Pons (tissue), 1 donor: Measurements from ENCODE around the gene E2F1.

ENCODE experiments used
- DNase-seq: peaks from one replicate; pipeline ENCODE4 v3.0.0-alpha.2; 2016; ENCODE audit warnings: low spot score

Gene E2F1

DNA sequence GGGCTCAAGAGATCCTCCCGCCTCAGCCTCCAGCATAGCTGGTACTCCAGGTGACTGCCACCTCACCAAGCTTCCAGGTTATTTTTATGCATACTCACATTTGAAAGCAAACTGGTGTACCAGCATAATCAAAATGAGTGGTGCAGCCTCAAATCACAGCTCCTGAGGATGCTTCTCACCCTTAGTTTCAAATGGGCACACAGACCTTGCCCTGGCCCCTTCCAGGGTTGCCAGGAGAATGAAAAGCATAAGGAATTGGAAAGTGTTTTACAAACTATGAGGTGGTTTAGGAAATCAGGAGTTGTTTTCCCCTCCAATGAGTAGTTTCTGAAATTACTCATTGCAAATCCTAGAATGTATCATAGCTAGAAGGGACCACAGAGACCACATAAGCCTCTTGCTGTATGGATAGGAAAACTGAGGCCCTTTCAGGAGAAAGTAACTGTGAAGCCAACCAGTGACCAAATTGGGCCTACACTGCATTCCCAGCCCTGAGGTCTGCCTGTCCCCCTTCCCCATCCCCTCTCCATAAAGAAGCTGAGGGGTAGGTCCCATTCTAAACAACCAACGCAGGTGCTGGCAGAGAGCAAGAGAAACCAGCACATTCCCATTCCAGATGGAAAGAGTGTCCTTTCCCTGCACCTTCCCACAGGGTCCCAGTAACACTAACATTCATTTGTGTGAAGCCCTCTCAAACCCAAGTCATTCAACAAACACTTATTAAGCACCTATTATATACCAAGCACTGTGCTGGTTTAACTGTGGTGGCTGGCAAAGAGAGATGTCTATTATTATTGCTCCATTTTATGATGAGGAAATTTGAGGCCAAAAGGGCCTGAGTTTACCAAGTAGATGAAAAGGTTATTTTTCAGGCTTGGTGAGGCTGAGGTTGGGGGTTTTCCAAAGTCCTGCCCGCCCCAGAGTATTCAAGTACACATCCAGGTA lies 2.1 kb upstream of the E2F1 start:
- DNase-seq = no peak

DNA sequence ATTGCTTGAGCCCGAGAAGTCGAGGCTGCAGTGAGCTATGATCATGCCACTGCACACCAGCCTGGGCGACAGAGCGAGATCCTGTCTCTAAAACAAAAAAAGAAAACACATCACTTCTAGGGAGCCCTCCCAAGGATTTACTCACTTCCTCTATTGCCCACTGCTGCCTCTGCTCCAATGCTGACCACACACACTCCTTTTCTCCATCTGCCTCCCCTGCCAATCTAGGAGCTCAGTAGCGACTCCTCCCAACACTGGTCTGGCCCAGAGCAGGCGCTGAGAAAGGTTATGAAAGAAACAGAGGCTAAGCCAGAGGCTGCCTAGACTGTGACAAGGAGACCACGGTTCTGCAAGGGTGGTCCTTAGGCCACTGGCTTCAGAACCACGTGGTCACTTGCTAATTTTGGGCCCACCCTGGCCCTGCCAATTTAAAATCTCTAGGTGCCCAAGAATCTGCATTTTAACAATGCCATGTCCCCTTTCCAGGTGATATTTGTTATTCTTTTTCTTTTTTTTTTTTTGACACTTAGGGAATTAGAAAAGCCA lies 1.3 kb upstream of the E2F1 start:
- no peak for DNase-seq

DNA sequence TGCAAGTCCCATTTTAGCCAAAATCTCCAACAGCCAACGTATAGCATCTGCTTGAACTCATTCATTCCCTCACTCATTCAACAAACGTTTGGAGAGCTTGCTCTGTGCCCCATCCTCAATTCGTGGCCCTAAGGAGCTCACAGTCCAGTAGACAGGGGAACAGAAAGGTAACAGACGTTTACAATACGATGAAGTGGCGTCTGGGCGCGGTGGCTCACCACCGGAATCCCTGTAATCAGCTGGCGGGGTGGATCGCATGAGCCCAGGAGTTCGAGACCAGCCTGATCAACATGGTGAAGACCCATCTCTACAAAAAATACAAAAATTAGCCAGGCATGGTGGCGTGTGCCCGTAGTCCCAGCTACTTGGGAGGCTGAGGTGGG lies 790 bp upstream of the E2F1 start:
- no peak for DNase-seq

DNA sequence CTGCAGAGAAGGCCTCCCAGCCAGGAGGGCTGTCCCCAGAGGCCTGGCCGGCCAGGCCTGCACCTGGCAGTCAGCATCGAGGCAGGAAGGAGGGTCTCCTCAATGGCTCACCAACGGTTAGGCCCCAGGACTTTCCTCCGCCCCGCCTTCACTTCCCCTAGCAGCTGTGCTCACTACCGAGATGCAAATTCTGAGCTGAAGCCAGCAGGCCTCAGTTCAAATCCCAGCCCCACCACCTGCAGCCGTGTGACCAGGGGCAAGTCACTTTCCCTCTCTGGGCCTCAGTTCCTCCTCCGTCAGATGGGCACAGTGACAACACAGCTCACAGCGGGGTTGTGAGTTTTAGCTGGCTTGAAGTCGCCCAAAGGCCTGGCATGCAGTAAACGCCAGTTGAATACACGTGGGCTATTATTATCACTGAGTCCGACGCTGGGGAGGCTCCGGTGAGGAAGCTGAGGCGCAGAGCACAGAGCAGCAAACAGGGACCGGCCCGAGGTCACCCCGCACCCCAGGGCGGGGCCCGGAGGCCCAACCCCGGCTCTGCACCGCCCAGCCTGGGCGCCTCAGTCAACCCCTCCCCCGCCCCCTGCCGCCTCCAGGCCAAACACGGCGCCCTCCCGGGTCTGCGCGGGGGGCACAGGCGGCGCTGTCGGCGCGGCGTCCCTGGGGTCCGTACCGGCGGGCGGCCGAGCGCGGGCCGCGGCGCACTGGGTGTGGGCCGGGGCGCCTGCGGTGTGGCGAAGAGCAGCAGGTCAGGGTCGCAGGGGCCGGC lies 671 bp downstream of the E2F1 start:
- no peak for DNase-seq

DNA sequence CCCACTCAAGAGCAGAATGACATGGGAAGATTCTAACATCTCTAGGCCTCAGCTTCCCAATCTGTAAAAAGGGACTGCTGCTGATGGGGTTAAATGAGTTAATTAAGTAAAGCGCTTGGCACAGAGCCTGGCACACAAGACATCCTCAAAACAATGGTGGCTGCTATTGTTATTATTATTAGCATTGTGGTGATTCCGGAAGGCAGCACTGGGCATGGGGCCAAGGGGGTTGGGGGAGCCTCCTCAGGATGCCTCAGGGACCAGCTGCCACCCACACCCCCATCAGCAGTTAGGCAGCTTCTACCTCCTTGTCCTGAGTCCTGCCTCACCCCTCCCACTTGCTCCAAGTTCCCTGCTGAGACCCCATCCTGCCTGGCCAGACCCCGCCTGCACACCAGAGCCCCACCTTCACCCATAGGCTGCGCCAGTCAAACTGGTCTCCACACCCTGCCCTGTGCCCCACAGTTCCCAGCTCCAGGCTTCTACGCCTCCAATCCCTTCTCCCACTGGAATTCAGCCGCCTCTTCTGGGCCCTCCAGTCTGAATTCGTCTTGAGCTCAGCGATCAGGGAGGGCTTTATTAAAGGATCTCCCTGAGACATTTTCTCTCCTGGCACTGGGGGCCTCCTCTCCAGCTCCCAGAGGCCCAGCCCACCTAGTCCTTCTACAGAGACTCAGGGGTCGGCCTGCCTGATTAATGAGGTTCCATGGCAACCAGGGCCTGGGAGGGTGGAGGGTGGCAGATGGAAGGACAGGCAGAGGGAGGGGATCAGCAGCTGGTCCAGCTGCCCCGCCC lies 1.5 kb downstream of the E2F1 start:
- DNase-seq = no peak

- no peak for DNase-seq
Observed at GRCh38 chr20:33681728-33682353, 4.3 kb downstream of the E2F1 start.

DNA sequence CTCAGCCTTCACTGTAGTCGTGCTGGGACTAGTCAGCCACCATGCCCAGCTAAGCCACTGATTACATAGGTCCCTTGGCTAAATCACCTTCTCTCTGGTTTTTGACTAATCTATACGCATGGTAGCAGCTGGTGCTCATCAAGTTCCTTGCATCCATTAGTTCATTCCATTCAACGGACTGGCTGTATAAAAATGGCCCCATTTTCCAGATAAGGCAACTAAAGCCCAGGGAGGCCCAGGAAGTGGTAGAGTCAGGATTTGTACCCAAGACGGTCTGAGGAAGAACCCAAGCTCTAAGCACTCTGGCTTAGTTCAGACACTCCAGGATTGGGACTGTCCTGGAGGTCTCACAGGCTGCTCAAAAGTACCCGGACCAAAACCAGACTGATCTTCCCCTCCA lies 4.9 kb downstream of the E2F1 start:
- no peak for DNase-seq

DNA sequence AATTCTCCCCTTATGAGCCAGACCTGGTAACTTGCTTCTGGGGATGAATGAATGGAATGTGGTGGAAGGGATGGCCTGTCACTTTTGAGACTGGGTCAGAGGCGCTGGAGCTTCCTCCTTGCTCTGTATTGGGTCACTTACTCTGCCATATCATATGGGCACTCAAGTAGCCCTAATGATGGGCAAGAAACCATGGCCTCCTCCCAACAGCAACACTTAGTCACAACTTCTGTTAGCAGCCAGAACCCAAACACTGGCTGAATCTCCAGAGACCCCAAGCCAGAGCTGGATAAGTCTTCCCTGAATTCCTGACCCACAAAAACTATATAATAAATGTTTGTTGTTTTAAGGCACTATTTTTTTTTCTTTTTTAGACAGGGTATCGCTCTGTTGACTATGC lies 5.5 kb downstream of the E2F1 start:
- DNase-seq = no peak

DNA sequence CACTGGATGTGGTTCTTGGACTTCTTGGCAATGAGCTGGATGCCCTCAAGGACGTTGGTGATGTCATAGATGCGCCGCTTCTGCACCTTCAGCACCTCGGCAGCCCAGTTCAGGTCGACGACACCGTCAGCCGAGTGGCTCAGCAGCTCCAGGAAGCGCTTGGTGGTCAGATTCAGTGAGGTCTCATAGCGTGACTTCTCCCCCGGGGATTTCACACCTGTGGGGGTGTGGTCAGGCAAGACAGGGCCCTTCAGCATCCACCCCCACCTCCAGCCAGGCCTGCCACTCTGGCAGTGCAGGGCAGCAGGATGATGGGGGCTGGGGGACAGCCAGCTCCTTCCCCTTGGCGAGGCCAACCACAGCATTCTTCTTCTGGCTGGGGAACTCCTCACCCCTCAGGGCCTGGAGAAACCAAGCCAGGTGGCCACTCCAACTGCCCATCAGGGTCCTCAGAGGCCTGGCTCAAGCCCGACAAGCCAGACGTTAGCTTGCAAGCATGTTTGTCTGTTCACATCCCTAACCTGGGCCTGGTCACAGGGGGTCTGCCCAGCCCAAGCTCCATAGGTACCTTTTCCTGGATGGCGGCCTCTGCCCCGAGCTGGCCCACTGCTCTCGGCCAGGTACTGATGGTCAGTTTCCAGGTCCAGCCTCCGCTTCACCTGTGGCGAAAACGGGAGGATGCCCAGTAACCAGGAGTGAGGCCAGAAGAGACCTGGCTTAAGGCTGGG lies 6.3 kb downstream of the E2F1 start:
- no peak for DNase-seq

DNA sequence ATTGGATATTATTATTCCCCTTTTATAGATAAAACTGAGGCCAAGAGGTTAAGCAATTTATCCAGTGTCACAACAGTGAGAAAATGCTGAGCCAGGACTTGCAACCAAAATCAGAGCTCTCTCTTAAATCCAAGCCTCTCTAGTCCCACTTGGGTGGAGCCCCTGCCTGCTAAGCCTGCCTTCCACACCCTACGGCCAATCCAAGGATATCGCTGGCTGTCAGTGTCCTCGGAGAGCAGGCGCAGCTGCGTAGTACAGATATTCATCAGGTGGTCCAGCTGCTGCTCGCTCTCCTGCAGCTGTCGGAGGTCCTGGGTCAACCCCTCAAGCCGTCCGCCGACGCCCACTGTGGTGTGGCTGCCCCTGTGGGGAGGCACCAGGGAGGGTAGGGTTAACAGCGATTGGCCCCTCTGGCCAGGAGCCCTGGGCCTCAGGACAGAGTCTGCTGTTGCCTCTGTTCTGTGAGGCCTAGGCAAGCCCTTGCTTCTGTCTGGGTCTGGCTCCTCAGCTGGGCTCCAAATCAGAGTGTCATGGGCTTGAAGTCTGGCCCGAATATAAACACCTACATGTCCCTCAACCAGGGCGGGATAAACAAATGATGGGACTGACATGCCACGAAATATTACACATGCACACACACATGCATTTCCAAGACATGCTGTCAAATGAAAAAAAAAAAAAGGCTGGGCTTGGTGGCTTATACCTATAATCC lies 8.0 kb downstream of the E2F1 start:
- no peak for DNase-seq

DNA sequence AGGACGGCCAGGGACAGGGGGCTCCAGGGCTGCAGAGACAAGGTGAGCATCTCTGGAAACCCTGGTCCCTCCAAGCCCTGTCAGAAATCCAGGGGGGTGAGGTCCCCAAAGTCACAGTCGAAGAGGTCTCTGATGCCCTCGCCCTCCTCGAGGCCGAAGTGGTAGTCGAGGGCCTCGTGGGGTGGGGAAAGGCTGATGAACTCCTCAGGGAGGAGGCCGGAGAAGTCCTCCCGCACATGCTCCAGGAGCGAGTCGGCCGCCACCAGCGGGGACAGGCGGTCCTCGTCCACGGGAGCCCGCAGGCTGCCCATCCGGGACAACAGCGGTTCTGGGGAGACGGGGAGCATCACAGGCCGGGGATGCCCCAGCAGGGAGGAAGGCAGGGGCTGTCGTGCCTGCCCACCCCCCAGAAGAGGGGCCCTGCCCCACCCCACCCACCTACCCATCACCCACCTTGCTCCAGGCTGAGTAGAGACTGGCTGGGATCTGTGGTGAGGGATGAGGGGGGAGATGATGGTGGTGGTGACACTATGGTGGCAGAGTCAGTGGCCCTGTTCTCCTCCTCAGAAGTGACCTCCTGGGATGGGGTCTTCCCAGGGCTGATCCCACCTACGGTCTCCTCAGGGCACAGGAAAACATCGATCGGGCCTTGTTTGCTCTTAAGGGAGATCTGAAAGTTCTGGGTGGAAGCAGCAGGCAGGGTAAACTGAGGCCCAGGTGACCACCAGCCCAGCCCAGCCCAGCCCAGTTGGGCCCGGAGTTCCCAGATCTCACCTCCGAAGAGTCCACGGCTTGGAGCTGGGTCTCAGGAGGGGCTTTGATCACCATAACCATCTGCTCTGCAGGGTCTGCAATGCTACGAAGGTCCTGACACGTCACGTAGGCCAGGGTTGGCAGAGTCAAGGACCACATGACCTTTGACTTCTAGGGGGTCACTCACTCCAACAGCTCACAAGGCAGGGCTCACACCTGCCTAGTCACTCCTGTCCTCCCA lies 9.2 kb downstream of the E2F1 start:
- DNase-seq = no peak

DNA sequence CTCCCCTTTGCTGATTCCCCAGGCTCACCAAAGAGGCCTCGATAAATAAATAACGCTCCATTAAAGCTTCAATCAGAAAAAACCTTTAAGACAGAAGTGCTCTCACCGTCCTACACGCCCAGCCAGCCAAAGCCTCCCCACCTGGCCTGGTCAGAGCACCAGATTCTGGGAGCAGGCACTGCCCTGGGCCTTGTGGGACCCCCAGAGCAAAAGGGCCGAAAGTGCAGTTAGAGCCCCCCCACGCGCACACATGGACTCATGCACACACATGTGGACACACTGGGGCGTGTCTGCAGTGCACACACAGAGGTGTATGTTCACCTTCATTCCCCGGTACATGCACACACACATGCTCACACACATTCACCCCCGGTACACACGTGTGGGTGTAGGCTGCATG lies 10.1 kb downstream of the E2F1 start:
- no peak for DNase-seq

DNA sequence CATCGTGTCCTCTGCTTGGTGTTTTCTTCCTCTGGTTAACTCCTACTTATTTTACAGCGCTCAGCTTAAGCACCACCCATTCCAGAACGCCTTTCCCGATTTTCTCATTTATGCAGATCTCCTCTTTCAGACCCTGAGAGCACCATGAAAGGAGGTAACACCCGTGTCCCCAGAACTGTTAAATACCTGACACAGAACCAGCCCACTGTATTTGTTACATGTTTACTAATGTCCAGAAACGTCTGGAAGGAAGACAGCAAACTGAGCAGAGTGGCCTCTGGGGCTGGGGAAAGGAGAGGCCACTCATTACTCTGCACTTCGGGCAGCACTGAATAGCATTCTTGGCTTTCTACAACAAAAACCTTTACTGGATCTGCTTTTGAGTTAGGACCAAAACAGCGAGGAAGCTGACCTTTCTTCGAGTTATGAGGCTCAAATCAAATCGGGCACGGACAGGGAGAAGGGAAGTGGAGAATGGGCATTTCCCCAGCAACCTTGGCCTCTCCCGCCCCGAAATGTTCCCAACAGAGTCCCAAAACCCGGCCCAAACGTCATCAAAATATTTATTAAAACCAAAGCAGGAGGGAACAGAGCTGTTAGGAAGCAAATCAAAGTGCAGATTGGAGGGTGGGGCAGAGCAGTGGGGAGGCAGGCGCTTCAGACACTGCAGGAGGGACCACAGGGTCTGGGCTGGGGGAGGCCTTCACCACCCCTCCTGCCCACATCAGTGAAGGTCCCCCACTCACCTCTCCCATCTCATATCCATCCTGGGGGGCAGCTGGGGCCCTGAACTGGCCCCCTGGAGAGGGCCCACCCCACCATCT lies 10.8 kb downstream of the E2F1 start:
- DNase-seq = no peak

- peak; percentile 70 for DNase-seq
Observed at GRCh38 chr20:33674294-33675135, 11.7 kb downstream of the E2F1 start, which contains the start of gene NECAB3. TSS of gene NECAB3 (minus strand) at chr20:33674428. CDS start at chr20:33674352, 76 bp downstream.

- no peak for DNase-seq
Observed at GRCh38 chr20:33673410-33674293, 12.5 kb downstream of the E2F1 start.

GRCh38 chr20:33673114-33673409 lies 13.1 kb downstream of the E2F1 start:
- DNase-seq = no peak
